OCI-LY1 (cell line): ENCODE results near the gene SLBP.

Experiments used
- H2AFZ ChIP-seq: fragments of 200-600 bp; sonication (generic), shearing (Covaris generic); 2 replicates; pipeline ENCODE4 v1.6.0; 2014; ENCODE audit warnings: antibody characterized with exemption, mild to moderate bottlenecking, low read length
- H3F3A ChIP-seq: fragments of 200-600 bp; sonication (generic), shearing (Covaris generic); 2 replicates; pipeline ENCODE4 v1.6.0; 2014; ENCODE audit warnings: mild to moderate bottlenecking, antibody characterized with exemption, low read length, moderate library complexity; ENCODE audit not compliant: insufficient read depth
- H3K27ac ChIP-seq: fragments of 200-600 bp; sonication (generic); 2 replicates; pipeline ENCODE4 v1.5.1; 2014; ENCODE audit warnings: low read length, mixed run types, mild to moderate bottlenecking, low read depth; ENCODE audit not compliant: poor library complexity, severe bottlenecking
- H3K27me3 ChIP-seq: fragments of 200-600 bp; sonication (generic); 2 replicates; pipeline ENCODE4 v1.6.0; 2014; ENCODE audit warnings: antibody characterized with exemption, mild to moderate bottlenecking, low read length, moderate library complexity; ENCODE audit not compliant: insufficient read depth
- H3K36me3 ChIP-seq: fragments of 200-600 bp; sonication (generic); 2 replicates; pipeline ENCODE4 v1.6.1; 2014; ENCODE audit warnings: mild to moderate bottlenecking, antibody characterized with exemption, low read length, moderate library complexity, mixed read lengths; ENCODE audit not compliant: insufficient read depth
- H3K4me1 ChIP-seq: fragments of 200-600 bp; sonication (generic); 2 replicates; pipeline ENCODE4 v1.5.1; 2014; ENCODE audit warnings: mild to moderate bottlenecking, low read length, moderate library complexity; ENCODE audit not compliant: insufficient read depth, severe bottlenecking
- H3K4me2 ChIP-seq: fragments of 200-600 bp; sonication (generic), shearing (Covaris generic); 2 replicates; pipeline ENCODE4 v1.6.1; 2014; ENCODE audit warnings: low read length
- H3K4me3 ChIP-seq: fragments of 200-600 bp; sonication (generic); 2 replicates; pipeline ENCODE4 v1.5.1; 2014; ENCODE audit warnings: low read length, low read depth, mild to moderate bottlenecking, mixed read lengths; ENCODE audit not compliant: poor library complexity, severe bottlenecking
- H3K79me2 ChIP-seq: fragments of 200-600 bp; shearing (Covaris generic); 2 replicates; pipeline ENCODE4 v1.6.1; 2016; ENCODE audit warnings: mixed run types, low read length, mixed read lengths; ENCODE audit not compliant: insufficient read depth
- H3K9ac ChIP-seq: fragments of 200-600 bp; sonication (generic), shearing (Covaris generic); 2 replicates; pipeline ENCODE4 v1.6.1; 2014; ENCODE audit warnings: mild to moderate bottlenecking, low read length, mixed read lengths
- H3K9me2 ChIP-seq: fragments of 200-600 bp; sonication (generic), shearing (Covaris generic); 2 replicates; pipeline ENCODE4 v1.6.1; 2014; ENCODE audit warnings: low read depth, mild to moderate bottlenecking, low read length, mixed read lengths
- H3K9me3 ChIP-seq: fragments of 200-600 bp; shearing (Covaris generic); 2 replicates; pipeline ENCODE4 v1.6.1; 2014; ENCODE audit warnings: low read length, mixed read lengths
- H4K20me1 ChIP-seq: fragments of 200-600 bp; sonication (generic), shearing (Covaris generic); 2 replicates; pipeline ENCODE4 v1.6.0; 2016; ENCODE audit warnings: mild to moderate bottlenecking, low read length; ENCODE audit not compliant: insufficient read depth
- CTCF ChIP-seq: fragments of 200-600 bp; sonication (generic), shearing (Covaris generic); IDR thresholded peaks from 2 replicates; pipeline ENCODE4 v1.5.1; 2017; ENCODE audit warnings: mild to moderate bottlenecking, antibody characterized with exemption, low read length, moderate library complexity, mixed read lengths
- EZH2 ChIP-seq: fragments of 200-600 bp; sonication (generic), shearing (Covaris generic); IDR thresholded peaks from 2 replicates; pipeline ENCODE4 v1.8.0; 2017; ENCODE audit warnings: borderline replicate concordance, mixed run types, mild to moderate bottlenecking, antibody characterized with exemption, low read length, moderate library complexity, mixed read lengths

SLBP gene

GRCh38 chr4:1714303-1715001, 2.3 kb upstream of the SLBP start:
- no peak for TF ChIP-seq CTCF
- TF ChIP-seq EZH2 = no peak
- H3K9me2 ChIP-seq = no peaks in the 10 kb centered on the region
- peaks cover 73% of the 10 kb centered on the region for H3K4me1 ChIP-seq
- H4K20me1 ChIP-seq = no peaks in the 10 kb centered on the region
- peak overlapping the region; percentile 99 for H3K4me3 ChIP-seq
- no peaks in the 10 kb centered on the region for H3K9me3 ChIP-seq
- peak overlapping the region; percentile 75 for H3K4me2 ChIP-seq
- H2AFZ ChIP-seq = no peak overlapping the region
- peaks cover 25% of the 10 kb centered on the region; the same call in 1 of the 2 replicates for H3K36me3 ChIP-seq
- no peaks in the 10 kb centered on the region for H3K27me3 ChIP-seq
- H3K79me2 ChIP-seq = peaks cover 23% of the 10 kb centered on the region
- H3F3A ChIP-seq = no peaks in the 10 kb centered on the region
- H3K27ac ChIP-seq = peak overlapping the region; percentile 88
- H3K9ac ChIP-seq = peak overlapping the region; percentile 99

GRCh38 chr4:1713003-1713851, 1.1 kb upstream of the SLBP start:
- Histone ChIP-seq H3K4me2 (peak overlapping the region; percentile 75), H3K9me3 (no peaks in the 10 kb centered on the region), H3K9me2 (no peaks in the 10 kb centered on the region), H3K27ac (peak overlapping the region; percentile 88), H4K20me1 (no peaks in the 10 kb centered on the region), H3F3A (no peaks in the 10 kb centered on the region), H3K4me1 (peaks cover 73% of the 10 kb centered on the region), H3K79me2 (peaks cover 35% of the 10 kb centered on the region), H3K27me3 (no peaks in the 10 kb centered on the region), H3K9ac (peak overlapping the region; percentile 99), H3K36me3 (peaks cover 37% of the 10 kb centered on the region; the same call in 1 of the 2 replicates), H2AFZ (no peak overlapping the region), H3K4me3 (peak overlapping the region; percentile 99)
- TF ChIP-seq CTCF = no peak
- no peak for TF ChIP-seq EZH2

- peaks cover 45% of the 10 kb centered on the region for H3K36me3 ChIP-seq
- no peaks in the 10 kb centered on the region for H3K9me2 ChIP-seq
- peak overlapping the region; percentile 99 for H3K4me3 ChIP-seq
- peak overlapping the region; percentile 36 for H3K27ac ChIP-seq
- H3F3A ChIP-seq = no peaks in the 10 kb centered on the region
- TF ChIP-seq EZH2 (no peak), CTCF (no peak)
- no peak overlapping the region for H2AFZ ChIP-seq
- H3K4me1 ChIP-seq = peaks cover 61% of the 10 kb centered on the region
- no peaks in the 10 kb centered on the region for H3K27me3 ChIP-seq
- H3K9me3 ChIP-seq = no peaks in the 10 kb centered on the region
- peak overlapping the region; percentile 85 for H3K9ac ChIP-seq
- no peaks in the 10 kb centered on the region for H4K20me1 ChIP-seq
- peaks cover 45% of the 10 kb centered on the region for H3K79me2 ChIP-seq
- H3K4me2 ChIP-seq = peak overlapping the region; percentile 89
Observed at GRCh38 chr4:1711571-1712215, 426 bp downstream of the SLBP start.
